ENCODE data around the gene OIP5. TPM values are rescaled to one million over a fixed set of nuclear protein-coding genes. Genes with fewer than 3 reads are reported as not detected.
A peak's percentile ranks its signal among the peaks of the same experiment; 100 is the strongest.
"Not testable (repeated sequence)": the region's sequence is repeated elsewhere in the genome, so short reads cannot be mapped to it uniquely, and the experiment has no call there.

Gene OIP5
- total and polyA plus RNA-seq, 2 experiments from 2014 or later = 3.3 to 11.8 TPM

DNA sequence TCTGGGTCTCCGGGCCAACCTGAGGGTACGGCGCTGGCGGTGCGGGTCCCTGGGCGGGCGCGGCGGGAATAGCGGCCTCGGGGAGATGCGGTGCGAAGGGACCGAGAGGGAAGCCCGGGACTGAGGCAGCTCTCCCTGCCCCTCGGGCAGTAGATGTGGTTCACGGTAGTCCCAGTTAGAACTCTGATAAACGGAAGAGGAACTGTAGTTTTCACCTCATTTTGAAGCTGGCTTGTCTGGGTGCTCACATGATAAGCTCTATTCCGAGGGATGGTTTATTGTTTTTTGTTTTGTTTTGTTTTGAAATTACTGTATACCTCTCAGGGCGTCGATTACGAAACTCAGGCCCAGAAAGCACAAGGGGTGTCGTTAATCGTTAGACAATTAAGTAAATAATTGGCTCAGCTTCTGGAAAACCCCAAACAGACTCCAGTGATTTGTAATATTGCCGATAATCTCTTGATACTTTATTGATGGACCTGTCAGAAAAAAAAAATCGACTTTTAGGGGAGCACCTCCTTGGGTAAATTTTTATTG lies 703 bp upstream of the OIP5 start:
- H3K36me3 ChIP-seq (replicated peaks; ENCODE audit: insufficient read depth, low read depth) = no peaks in the 10 kb centered on the region
- H3K4me1 ChIP-seq (ENCODE audit: insufficient read depth) = no peaks in the 10 kb centered on the region
- peak overlapping the region; percentile 3 for H3K27ac ChIP-seq
- DNase-seq (ENCODE audit: low spot score) = peak; percentile 24
- WGBS (ENCODE audit: low lambda C conversion rate, missing lambda C conversion rate) = under 1% methylated on average over 19 of the region's 26 CpGs
- H4K20me1 ChIP-seq (ENCODE audit: insufficient read depth, poor library complexity, severe bottlenecking) = no peaks in the 10 kb centered on the region
- no peak for TF ChIP-seq EZH2phosphoT487 (IDR thresholded peaks at IDR 0.05; ENCODE audit: low read depth, severe bottlenecking, unreplicated experiment)
- no peak for TF ChIP-seq EZH2 (IDR thresholded peaks at IDR 0.05; ENCODE audit: borderline replicate concordance)
- TF ChIP-seq, protein P1, sequence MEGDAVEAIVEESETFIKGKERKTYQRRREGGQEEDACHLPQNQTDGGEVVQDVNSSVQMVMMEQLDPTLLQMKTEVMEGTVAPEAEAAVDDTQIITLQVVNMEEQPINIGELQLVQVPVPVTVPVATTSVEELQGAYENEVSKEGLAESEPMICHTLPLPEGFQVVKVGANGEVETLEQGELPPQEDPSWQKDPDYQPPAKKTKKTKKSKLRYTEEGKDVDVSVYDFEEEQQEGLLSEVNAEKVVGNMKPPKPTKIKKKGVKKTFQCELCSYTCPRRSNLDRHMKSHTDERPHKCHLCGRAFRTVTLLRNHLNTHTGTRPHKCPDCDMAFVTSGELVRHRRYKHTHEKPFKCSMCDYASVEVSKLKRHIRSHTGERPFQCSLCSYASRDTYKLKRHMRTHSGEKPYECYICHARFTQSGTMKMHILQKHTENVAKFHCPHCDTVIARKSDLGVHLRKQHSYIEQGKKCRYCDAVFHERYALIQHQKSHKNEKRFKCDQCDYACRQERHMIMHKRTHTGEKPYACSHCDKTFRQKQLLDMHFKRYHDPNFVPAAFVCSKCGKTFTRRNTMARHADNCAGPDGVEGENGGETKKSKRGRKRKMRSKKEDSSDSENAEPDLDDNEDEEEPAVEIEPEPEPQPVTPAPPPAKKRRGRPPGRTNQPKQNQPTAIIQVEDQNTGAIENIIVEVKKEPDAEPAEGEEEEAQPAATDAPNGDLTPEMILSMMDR (IDR thresholded peaks at IDR 0.05; ENCODE audit: poor library complexity) = no peak
- H3K4me2 ChIP-seq = peak overlapping the region; percentile 69
- peak overlapping the region; percentile 35 for H3K4me3 ChIP-seq
- H3K79me2 ChIP-seq = peaks cover 41% of the 10 kb centered on the region
- H2AFZ ChIP-seq = peak overlapping the region; percentile 33
- no peaks in the 10 kb centered on the region for H3K27me3 ChIP-seq
- H3K9me3 ChIP-seq (ENCODE audit: low read depth) = no peaks in the 10 kb centered on the region
- no peaks in the 10 kb centered on the region for H3K9me2 ChIP-seq (replicated peaks; ENCODE audit: insufficient read depth)

DNA sequence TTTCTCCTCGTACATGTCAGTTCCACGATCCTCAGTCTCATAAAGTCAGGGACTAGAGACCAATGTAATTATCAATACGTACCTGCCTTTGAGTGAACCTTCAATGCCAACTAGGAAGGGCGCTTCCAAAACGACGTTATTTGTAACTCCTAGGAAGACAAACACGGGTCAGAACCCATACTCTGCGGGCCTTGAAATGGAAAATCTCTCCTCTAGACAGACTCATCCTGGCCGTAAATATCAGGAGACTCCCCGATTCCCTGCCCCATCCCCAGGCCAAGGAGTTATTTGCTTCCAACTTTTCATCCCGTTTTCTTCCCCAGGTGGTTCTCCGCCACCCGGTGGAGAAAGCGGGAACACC lies 578 bp downstream of the OIP5 start:
- H3K9me2 ChIP-seq (replicated peaks; ENCODE audit: insufficient read depth) = no peaks in the 10 kb centered on the region
- 2% methylated on average over 14 of the region's 14 CpGs for WGBS (ENCODE audit: low lambda C conversion rate, missing lambda C conversion rate)
- peak; percentile 84 for DNase-seq (ENCODE audit: low spot score)
- H3K4me2 ChIP-seq = peak overlapping the region; percentile 72
- H3K27me3 ChIP-seq = no peaks in the 10 kb centered on the region
- no peaks in the 10 kb centered on the region for H3K9me3 ChIP-seq (ENCODE audit: low read depth)
- H3K4me1 ChIP-seq (ENCODE audit: insufficient read depth) = no peaks in the 10 kb centered on the region
- H4K20me1 ChIP-seq (ENCODE audit: insufficient read depth, poor library complexity, severe bottlenecking) = no peaks in the 10 kb centered on the region
- H3K36me3 ChIP-seq (replicated peaks; ENCODE audit: insufficient read depth, low read depth) = no peaks in the 10 kb centered on the region
- H3K4me3 ChIP-seq = peak overlapping the region; percentile 51
- H3K27ac ChIP-seq = peak overlapping the region; percentile 39
- peak overlapping the region; percentile 62 for H2AFZ ChIP-seq
- TF ChIP-seq, protein P1 (IDR thresholded peaks at IDR 0.05; ENCODE audit: poor library complexity) = no peak
- TF ChIP-seq EZH2phosphoT487 (IDR thresholded peaks at IDR 0.05; ENCODE audit: low read depth, severe bottlenecking, unreplicated experiment) (no peak), EZH2 (IDR thresholded peaks at IDR 0.05; ENCODE audit: borderline replicate concordance) (no peak)
- peaks cover 29% of the 10 kb centered on the region for H3K79me2 ChIP-seq

DNA sequence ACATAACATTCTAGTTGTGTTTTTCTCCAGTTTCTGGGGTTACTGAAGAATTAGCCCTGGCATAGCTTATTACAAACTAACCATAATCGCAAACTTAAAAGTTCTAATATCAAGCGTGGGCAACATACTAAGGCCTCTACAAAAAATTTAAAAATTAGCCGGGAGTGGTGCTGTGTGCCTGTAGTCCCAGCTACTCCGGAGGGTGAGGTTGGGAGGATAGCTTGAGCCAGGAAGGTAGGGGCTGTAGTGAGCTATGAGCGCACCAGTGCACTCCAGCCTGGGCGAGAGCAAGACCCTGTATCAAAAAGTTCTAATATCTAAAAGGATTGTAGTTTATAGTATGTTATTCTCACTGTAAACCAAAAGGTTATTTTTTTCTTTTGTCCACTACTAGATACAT lies 1.1 kb downstream of the OIP5 start:
- peak overlapping the region; percentile 72 for H3K4me2 ChIP-seq
- no peaks in the 10 kb centered on the region for H3K36me3 ChIP-seq (replicated peaks; ENCODE audit: insufficient read depth, low read depth)
- no peaks in the 10 kb centered on the region for H3K9me3 ChIP-seq (ENCODE audit: low read depth)
- H3K4me1 ChIP-seq (ENCODE audit: insufficient read depth) = no peaks in the 10 kb centered on the region
- no peaks in the 10 kb centered on the region for H4K20me1 ChIP-seq (ENCODE audit: insufficient read depth, poor library complexity, severe bottlenecking)
- H3K27me3 ChIP-seq = no peaks in the 10 kb centered on the region
- no peaks in the 10 kb centered on the region for H3K9me2 ChIP-seq (replicated peaks; ENCODE audit: insufficient read depth)
- DNase-seq (ENCODE audit: low spot score) = no peak
- TF ChIP-seq EZH2 (IDR thresholded peaks at IDR 0.05; ENCODE audit: borderline replicate concordance) = no peak
- WGBS (ENCODE audit: low lambda C conversion rate, missing lambda C conversion rate) = 61% methylated on average over 6 of the region's 6 CpGs
- peak overlapping the region; percentile 62 for H2AFZ ChIP-seq
- H3K79me2 ChIP-seq = peaks cover 24% of the 10 kb centered on the region
- peak overlapping the region; percentile 39 for H3K27ac ChIP-seq
- H3K4me3 ChIP-seq = peak overlapping the region; percentile 51

DNA sequence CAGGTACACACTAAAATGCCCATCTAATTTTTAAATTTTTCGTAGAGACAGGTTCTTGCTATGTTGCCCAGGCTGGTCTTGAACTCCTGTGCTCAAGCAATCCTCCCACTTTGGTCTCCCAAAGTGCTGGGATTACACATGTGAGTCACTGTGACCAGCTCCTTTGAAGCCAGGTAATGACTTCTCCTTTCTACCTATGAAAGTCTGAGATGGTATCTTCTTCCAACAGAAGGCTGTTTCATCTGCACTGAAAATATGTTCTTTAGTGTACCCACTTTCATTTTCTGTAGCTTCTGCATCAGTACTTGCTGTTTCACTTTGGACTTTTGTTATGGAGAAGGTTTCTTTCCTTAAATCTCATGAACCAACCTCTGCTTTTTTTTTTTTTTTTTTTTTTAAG lies 8.8 kb downstream of the OIP5 start:
- TF ChIP-seq EZH2phosphoT487 (IDR thresholded peaks at IDR 0.05; ENCODE audit: low read depth, severe bottlenecking, unreplicated experiment) (no peak), EZH2 (IDR thresholded peaks at IDR 0.05; ENCODE audit: borderline replicate concordance) (no peak)
- TF ChIP-seq, protein P1 (IDR thresholded peaks at IDR 0.05; ENCODE audit: poor library complexity) = no peak
- Histone ChIP-seq H2AFZ (no peak overlapping the region), H3K9me2 (replicated peaks; ENCODE audit: insufficient read depth) (no peaks in the 10 kb centered on the region), H4K20me1 (ENCODE audit: insufficient read depth, poor library complexity, severe bottlenecking) (no peaks in the 10 kb centered on the region), H3K36me3 (replicated peaks; ENCODE audit: insufficient read depth, low read depth) (no peaks in the 10 kb centered on the region), H3K9me3 (ENCODE audit: low read depth) (no peaks in the 10 kb centered on the region), H3K4me1 (ENCODE audit: insufficient read depth) (no peaks in the 10 kb centered on the region), H3K79me2 (no peaks in the 10 kb centered on the region), H3K27me3 (no peaks in the 10 kb centered on the region), H3K27ac (no peak overlapping the region), H3K4me3 (no peak overlapping the region), H3K4me2 (no peak overlapping the region)
- 100% methylated on average over 1 of the region's 1 CpG for WGBS (ENCODE audit: low lambda C conversion rate, missing lambda C conversion rate)
- DNase-seq (ENCODE audit: low spot score) = no peak

DNA sequence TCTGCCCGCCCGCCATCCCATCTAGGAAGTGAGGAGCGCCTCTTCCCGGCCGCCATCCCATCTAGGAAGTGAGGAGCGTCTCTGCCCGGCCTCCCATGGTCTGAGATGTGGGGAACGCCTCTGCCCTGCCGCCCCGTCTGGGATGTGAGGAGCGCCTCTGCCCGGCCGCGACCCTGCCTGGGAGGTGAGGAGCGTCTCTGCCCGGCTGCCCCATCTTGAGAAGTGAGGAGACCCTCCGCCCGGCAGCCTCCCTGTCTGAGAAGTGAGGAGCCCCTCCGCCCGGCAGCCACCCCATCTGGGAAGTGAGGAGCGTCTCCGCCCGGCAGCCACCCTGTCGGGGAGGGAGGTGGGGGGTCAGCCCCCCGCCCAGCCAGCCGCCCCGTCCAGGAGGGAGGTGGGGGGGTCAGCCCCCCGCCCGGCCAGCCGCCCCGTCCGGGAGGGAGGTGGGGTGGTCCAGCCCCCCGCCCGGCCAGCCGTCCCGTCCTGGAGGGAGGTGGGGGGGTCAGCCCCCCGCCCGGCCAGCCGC lies 11.5 kb downstream of the OIP5 start:
- DNase-seq (ENCODE audit: low spot score); H3K36me3 ChIP-seq (replicated peaks; ENCODE audit: insufficient read depth, low read depth); H3K4me2 ChIP-seq; H3K9me2 ChIP-seq (replicated peaks; ENCODE audit: insufficient read depth); H4K20me1 ChIP-seq (ENCODE audit: insufficient read depth, poor library complexity, severe bottlenecking); H3K79me2 ChIP-seq; H3K4me1 ChIP-seq (ENCODE audit: insufficient read depth); H3K27me3 ChIP-seq; H2AFZ ChIP-seq; H3K9me3 ChIP-seq (ENCODE audit: low read depth); H3K4me3 ChIP-seq; H3K27ac ChIP-seq: not testable (repeated sequence)
- WGBS (ENCODE audit: low lambda C conversion rate, missing lambda C conversion rate) = 100% methylated on average over 2 of the region's 39 CpGs
